DMS153 (cell line): ENCODE measurements around the gene MYORG.
A peak's percentile ranks its signal among the peaks of the same experiment; 100 is the strongest.

Experiments used
- DNase-seq: peaks from one replicate; lab custom pipeline; 2025; lab: John Stamatoyannopoulos, UW

The MYORG gene

DNA sequence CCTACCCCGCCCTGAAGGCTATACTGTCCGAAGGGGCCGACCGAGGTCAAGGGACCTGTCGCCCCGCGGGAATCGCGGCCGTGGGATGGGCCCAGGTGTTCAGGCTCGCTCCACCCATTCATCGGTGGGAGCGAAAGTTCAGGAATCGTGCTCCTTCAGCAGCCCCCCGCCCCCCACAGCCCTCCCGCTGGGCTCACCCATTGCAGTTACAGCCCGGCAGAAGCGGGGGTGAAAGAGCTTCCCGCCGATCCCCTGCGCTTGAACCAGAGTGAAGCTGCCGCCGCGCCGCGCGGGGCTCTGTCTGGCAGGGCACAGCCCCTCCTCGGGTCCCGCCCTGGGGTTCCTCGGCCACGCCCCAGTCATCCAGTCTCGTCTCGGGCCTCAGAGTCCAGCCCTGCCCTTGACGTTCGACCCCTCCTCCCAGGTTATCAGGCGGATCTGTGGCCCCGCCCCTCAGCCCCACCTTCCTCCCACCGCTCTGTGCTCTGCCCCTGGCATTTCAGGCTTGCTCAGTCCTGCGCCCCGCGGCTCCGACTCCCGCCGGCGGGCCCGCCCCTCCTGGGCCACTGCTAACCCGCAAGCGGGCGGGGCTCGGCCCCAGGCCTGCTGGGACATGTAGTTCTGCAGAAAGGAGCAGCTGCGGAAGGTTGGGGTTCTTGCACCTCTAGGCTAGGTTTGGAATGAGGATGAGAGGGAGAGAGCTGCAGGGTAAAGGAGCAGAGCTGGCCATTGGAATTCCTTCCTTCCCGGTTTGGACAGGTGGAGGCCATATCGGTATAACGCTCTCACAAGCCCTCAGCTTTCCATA lies at the start of gene MYORG:
Gene MYORG (minus strand): TSS at position 303 of the 808 bp plus-strand sequence. CDS start 3,955 bp downstream, outside the sequence.
- peak; percentile 96 for DNase-seq

DNA sequence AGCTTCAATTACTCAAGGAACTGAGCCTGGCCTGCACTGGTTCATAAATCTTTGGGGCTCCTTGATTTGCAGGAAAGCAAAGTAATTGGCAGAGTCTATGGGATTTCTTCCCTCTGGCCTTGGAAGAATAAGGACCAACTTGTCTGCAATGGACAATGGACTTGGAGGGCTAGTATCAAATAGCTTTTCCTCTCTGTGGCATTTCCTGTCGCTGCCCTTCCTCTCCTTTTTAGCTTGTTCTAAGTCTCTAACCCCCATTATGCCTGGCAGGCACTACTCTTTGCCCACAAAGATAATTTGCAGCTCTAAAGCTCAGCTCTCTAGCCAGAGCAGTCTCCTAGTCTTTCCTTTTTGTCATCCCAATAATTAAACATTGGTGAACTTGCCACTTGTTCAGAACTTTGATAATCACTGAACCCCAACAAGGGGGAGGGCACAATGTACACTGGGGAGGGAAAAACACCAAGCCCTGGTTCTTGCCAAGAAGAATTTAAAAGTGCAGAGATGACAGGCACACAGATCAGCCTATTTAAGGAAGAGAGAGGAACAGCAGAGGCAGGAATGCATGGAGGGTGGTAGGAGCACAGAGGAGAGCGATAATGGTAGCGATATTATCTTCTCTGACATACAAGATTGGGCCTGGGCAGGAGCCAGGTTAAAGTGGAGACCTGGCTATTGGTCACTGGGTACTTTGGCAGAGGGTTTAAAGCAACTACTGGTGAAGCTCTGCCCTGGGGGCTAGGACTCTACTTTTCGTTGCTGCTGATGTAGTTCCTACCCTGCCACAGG lies 43.2 kb upstream of the MYORG start:
- no peak for DNase-seq

DNA sequence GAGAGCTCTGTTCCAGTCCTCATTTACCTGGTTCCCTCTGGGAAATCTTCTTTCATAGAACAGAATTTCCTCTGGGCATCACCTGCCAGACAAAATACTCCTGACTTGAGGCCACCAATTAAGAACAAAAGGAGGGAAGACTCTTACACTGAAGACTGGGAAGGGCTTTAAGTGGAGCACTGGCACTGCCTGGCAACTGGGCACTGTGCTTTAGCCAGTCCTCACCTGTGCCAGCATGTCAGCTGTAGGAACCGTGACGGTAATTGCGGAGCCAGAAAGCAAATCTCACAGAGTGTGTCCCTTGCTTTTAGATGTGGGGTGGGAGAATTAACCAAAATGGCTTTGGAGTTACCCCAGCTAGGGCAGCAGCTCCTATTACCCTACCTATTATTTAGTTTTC lies 41.0 kb upstream of the MYORG start:
- DNase-seq: peak; percentile 52

DNA sequence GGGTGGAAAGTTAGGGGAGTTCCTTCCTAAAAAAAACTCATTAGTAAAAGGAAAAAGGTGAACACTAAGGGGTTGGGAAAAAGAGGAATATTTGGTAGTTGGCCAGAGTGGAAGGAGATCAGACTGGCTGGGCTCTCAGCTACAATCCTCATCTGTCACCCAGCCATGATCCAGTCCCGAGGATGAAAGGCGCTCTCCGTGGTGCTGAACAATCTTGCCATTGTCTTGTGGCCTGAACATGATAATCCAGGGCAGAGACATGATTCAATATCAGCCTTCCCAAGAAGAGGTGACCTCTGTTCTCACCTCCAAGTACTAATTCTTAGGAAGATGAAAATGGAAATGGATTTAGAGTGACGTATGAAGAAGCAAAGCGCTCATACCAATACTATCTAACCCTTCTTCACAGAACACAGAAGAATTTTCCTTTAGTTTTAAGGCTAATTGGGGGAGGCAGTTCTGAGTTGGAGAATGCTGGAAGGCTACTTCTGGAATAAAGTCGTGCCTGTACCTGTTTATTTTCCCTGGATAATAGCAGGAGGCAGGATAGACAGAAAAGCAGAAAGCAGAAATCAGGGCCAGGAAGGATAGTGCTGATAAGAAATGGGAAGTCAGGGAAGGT lies 36.6 kb upstream of the MYORG start:
- DNase-seq: no peak

DNA sequence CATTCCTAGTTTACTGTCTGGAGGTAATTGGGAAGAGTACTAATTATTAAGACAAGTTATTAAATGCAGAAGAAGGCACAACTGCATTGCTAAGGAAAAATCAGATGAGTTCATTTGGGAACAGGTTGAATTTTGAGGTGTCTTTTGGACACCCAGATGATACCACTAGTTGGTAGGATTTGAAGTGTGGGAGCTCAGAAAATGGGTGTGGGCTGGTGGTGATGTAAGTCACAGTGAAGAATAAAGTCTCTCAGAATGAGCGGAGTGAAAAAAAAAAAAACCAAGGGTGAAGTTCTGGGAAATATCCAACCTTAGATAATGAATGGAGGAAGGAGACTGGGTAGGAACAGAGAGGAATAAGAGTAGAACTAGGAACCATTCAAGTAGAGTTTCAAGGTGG lies 35.6 kb upstream of the MYORG start:
- no peak for DNase-seq

DNA sequence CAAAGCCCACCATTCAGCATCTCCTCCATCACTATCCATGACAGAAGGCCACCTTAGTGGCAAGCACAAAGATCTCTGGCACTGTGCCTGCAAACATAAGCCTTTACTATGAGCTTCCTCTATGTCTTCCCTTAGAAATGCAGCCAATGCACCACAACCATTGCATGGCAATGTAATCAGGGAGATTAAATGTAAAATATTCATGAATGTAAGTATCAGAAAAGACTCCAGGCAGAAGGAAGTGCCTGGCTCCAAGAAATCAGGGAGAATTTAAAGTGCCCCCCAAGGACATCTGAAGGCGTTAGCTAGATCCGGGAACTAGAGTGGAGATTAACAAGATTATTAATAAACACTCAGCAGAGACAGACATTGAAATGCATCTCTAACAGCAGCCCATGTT lies 32.5 kb upstream of the MYORG start:
- no peak for DNase-seq

DNA sequence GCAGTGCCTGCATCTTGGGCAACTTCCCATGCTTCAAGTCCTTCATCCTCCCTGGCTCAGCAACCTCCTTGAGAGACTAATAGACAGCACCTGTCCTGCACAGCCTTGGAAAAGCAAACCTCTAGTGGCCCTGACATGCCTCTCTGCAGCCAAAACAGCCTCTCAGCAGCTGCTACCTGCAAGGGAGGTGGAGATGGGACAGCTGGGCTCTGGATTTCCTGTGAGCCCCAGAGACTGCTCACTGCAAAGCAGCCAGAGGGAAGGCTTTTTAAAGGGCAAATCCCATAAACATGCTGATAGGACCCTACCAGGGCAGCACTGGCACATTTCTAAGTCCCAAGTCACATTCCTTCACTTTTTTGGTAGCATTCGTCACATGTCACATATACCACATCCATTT lies 31.5 kb upstream of the MYORG start:
- DNase-seq: no peak

DNA sequence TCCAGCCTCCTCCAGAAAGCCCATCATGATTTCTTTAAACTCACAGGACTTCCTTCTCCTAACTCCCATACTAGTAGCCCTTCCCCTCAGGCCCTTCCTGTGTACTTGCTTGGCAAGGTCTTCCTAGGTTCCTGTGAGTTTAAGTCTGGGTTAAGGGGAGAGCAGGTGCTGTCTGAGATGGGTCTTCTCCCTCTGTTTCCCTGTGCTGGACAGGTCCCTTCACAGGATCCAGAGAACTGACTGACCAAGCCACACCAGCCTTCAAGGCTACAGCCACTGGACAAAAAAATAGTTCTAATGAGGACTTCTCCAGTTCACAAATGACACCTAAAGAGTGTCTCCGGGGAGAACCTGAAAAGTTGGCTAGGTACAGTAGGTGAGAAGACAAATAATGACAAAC lies 29.5 kb upstream of the MYORG start:
- no peak for DNase-seq

DNA sequence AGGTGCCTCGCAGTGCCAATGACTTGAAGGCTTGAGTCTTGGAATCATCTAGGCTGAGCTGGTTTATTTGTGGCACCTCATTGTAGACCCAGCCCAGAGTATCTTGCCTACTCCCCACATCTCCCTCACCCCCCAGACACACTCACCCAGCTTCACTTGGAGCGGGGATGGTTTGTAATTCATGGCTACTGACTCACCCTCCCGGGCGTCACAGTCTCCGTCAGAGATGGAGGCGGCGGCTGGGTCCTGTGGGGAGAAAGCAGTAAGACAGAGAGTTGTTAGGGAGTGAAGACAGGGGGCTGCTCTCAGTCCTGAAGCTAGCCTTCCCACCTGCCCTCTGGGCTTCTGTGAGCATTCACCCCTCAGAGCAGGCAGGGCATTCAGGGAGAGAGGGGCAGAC lies 29.0 kb upstream of the MYORG start:
- no peak for DNase-seq

DNA sequence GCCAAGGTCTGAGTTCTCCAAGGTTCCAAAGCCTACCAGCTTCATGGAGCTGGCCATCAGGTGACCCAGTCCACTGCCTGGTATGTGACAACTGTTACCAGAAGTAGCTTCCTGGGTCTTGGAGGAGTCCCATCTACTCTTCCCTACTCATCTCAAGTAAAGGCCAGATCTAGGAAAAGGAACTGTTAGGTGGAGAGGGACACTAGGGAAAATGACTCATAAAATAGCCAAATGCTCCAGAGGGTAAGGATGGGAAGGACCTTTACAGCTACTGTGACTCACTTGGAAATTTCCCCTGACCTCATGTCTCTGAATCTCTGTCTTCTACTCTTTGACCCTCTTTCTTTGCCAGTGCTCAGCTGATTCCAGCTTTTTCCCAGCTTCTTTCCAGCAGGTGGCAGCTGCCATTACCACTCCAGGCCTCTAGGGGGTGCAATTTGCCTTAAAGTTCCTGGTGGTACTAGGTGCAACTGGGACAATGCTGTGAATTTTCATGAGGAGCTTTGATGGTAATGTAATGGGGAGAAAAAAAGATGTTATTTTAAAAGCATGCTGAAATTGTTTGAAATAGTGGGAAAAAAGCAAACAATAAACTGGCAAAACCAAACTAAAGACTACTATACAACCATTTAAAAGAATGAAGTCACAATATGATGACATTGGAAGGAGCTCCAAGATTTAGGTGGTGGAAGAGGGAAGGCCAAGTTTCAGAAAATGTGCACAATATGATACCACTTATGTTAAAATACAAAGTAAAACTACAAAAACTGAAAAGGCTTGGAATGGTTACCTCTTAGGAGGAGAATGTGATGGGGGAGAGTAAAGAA lies 27.1 kb upstream of the MYORG start:
- peak; percentile 33 for DNase-seq

DNA sequence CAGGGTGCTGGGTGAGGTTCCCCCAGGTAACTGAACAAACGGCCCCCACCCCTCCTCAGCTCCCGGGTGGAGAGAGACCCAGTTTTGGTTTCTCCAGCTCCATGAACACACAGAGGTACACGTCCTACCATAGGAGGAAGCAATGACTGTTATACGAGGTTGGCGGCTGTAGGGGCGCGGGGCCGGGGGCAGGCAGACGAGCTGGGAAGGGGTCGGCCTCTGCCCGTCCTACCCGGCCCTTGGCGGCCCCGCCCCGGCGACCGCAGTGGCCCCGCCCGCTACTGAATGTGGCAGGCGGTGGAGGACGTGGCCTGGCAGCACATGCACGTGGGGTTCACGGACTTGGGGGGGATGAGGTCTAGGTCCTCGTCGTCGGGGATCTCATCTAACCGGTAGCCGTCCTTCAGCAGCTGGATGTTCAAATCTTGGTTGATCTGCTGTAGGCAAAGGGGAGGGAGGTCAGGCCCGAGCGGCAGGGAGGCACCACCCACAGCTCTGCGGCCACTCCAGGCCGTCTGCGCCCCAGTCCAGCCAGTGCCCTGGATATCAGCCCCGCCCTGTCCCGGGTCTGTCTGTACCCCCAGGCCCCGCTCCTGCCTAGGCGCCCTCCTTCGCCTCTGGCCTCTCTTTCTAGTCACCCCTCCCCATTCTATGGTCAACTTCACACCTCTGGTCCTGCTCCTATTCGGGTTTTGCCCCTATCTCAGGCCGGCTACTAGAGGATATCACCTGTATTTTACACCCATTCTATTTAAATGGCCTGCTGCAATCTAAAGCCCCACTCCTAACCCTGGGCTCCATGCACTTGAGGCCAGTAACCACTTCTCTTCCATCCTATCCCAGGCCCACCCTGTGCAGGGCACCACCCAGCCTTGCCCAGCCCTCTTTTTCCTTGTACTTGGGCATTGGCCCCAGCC lies 24.2 kb upstream of the MYORG start:
- DNase-seq: no peak

DNA sequence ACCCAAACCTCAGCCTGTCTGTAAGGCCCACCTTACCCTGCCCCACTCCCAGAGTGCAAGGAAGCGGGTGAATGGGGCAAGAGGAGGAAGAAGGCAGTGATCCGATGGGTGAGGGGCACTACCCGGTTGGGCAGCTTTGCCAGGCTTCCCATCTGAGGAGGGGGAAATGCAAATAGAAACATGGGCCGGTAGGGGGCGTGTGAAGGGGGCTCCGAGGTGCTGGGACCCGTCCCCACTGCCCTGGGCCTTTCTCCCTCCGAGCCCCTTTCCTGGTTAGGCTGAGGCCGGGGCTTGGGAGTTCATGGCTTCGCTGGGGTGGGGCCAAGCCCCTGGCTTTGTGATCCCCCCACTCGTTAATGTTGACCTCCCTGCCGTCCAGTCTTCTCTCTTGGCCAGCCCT lies 23.6 kb upstream of the MYORG start:
- DNase-seq: no peak

DNA sequence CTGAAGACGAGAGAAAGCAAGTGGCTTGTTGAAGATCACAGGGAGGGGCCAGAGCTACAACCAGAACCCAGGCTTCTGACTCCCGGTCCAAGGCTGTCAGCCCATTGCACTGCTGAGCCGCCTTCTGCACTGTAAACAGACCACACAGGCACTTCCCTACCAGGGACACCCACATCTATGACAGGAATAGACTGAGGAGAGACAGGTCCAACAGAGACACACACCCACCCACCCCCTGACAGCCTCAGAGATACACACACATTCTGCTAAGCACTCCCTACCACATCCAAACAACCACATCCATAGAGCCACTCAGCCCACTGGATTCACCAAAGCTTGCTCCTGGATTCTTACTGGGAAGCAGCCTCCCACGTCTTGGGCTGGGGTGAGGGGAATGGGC lies 23.0 kb upstream of the MYORG start:
- no peak for DNase-seq

DNA sequence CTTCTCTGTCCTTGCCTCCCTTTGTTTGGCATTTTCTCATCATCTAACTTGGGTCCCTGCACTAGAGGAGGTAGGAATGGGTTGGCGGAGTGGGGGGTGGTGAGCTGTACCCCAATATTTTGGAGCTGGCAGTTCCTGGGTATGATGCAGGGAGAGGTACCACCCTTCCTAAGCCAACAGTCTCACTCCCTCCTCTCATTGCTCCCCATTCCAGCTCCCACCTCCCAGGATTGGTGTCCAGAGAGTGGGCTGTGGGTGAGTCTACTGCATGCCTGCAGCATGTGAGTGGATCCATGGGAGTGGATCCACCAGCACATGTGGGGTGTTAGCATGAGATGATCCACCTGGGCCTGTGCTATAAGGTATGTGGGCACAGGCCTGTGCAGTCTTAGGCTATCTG lies 22.2 kb upstream of the MYORG start:
- no peak for DNase-seq

DNA sequence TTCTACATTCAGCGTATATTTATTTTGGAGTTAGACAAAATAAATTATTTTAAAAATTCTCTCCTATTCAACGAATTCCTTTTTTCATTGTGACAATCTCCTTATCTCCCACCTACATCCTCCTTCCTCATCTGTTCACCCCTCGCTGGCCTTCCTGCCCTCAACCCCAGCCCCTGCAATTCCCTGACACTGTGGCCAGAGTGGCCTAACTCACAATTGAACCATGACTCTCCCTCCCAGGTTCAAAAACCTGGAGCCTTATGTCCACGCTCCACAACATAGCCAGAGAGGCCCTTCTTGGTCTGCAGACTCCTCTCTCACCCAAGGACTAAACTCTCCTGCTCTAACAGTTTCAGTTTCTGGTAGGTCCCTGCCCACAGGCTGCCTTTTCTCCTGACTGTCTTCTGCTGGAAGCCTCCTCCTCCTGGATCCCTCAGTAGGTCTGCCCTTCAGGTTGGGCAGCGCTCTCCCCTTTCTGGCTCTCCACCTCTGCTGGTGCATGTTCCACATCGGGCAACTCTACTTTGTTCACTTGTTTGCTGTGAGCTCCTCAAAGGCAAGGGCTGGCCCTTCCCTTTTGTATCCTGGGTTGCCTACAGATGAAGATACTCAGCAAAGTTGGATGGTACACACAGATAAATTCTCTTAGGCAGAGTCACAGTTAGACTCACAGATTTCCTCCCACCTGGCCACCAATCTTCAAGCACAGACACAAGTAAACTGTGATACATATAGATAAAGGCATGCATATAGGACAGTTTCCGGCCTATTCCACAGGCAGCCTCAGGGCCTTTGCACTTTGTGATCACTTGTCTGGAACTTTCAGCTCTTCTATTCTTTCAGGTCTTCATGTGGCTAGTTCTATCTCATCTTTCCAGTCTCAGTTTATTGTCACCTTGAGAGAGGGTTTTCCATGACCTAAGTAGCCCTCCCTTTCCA lies 19.8 kb upstream of the MYORG start:
- no peak for DNase-seq

DNA sequence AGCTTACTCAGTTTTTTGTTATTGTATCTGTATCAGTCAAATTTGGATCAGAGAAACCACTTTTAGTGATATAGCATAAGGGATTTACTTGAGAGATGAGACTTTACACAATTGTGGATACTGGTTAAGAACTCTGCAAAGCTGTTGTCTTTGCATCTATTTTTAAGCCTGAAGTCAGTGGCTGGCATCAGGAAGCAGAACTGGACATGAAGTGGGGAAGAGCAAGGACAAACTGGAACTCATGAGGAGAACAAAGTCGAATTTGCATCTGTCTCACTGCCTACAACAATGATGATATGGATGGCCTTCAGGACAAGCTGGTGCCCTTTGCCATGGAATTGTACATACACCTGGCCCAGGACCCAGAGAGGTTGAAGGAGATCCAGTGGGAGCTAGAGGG lies 15.8 kb upstream of the MYORG start:
- DNase-seq: no peak

DNA sequence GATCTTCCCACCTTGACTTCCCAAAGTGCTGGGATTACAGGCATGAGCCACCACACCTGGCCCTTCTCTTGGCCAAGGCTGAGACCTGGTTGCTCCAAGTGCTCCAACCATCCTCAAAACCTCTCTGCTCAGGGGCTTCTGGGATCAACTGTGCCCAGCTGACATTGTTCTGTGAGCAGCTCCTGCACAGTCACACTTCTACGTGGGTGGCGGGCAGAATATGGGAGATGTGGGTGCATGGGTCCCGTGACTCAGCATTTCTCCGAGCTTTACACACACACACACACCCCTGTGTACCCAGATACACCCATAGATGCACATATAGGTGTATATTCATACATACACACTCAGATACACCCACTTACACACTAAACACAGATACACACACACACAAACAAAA lies 10.5 kb upstream of the MYORG start:
- no peak for DNase-seq

DNA sequence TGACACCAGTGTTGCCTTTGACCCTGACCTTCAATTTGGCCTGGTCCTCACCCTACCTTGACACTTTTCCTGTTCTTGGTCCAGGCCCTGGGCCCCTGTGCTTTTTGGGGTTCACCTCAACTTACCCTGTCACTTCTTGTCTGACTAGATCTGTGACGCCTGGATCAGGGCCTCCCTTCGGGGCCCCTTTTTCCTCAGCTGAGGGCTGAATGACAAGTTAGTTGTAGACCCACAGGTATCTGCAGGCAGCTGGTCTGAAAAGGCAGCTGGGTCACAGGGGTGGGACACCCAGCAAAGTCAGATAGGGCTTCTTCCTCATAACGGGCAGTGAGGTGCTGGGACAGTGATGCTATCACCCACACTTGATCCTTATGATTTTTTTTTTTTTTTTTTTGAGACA lies 10.0 kb upstream of the MYORG start:
- DNase-seq: no peak

DNA sequence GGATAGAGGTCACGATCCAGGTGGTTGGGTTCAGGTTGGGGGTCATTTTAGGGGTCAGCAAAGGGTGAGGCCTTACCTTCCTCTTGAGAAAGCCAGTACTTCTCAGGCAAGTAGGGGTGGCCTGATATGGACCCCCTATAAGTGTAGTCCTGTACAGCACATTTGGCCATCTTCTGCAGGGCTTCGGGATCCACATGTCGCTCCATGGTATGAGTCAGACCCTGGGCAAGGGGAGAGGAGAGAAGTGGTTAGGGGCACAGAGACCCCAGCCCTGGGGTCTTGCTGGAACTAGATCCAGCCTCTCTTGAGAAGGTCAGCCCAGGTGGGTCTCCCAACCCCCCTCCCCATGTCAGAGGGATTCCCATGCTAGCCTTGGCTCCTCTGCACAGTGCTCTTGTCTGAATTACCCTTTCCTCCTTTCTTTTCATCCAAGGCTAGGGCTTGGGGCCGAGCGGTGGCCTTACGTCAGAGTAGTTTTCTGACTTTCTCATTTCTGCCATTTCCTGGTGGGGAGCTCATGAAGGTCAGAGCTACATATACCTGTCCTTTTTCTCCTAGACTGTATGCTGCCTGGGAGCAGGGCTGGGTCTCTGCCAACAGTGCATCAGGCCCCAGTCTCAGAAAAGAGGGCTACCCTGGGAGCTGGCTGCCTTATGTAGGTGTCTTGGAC lies 9.0 kb upstream of the MYORG start:
- no peak for DNase-seq
